Naive thymus-derived CD4-positive, alpha-beta T cell (primary cell): ENCODE data around the gene HENMT1. TPM values are rescaled to one million over a fixed set of nuclear protein-coding genes. Genes with fewer than 3 reads are reported as not detected.
A peak's percentile ranks its signal among the peaks of the same experiment; 100 is the strongest.

Experiments
- ATAC-seq: fragments of 150-1000 bp; cut with Tn5 transposase; 2 replicates; pipeline ENCODE4 v1.10.0; 2021; ENCODE audit warnings: mild to moderate bottlenecking, moderate library complexity
- CTCF ChIA-PET: fragments of 350-600 bp; sonication (Branson Sonifier 250); formaldehyde crosslinking; loops from one replicate; lab custom pipeline; 2021; ENCODE audit warnings: antibody characterized with exemption; lab: Charles Lee
- POLR2A ChIA-PET: fragments of 350-600 bp; sonication (Branson Sonifier 250); formaldehyde crosslinking; loops from one replicate; lab custom pipeline; 2021; ENCODE audit warnings: antibody characterized with exemption, inconsistent platforms; lab: Charles Lee
- DNase-seq, 9 donors: peaks; one replicate each; pipeline versions ENCODE4 v3.0.0 to v3.0.0-alpha.2; 2020 to 2022; ENCODE audit warnings: mixed read lengths in 1 of 9
- H3K27ac ChIP-seq: one replicate; pipeline ENCODE4 v1.7.0; 2013; ENCODE audit warnings: mild to moderate bottlenecking, low read depth, low read length, moderate library complexity
- H3K27me3 ChIP-seq, 2 donors: one replicate each; pipeline ENCODE4 v1.7.0; 2013; ENCODE audit warnings: low read length in 2 of 2, mild to moderate bottlenecking in 2 of 2, moderate library complexity in 2 of 2; ENCODE audit not compliant: control insufficient read depth in 2 of 2, insufficient read depth in 2 of 2
- H3K36me3 ChIP-seq, 3 experiments: 1 replicate in 2 of 3; 2 replicates in 1 of 3; pipeline ENCODE4 v1.7.0; 2013; ENCODE audit warnings: low read length in 3 of 3, mild to moderate bottlenecking in 3 of 3, moderate library complexity in 1 of 3; ENCODE audit not compliant: insufficient read depth in 3 of 3, control insufficient read depth in 2 of 3
- H3K4me1 ChIP-seq, 2 donors: one replicate each; pipeline ENCODE4 v1.7.0; 2013; ENCODE audit warnings: low read length in 2 of 2, mild to moderate bottlenecking in 2 of 2, moderate library complexity in 1 of 2; ENCODE audit not compliant: control insufficient read depth in 2 of 2, insufficient read depth in 2 of 2
- H3K4me3 ChIP-seq: 2 replicates; pipeline ENCODE4 v1.7.0; 2013; ENCODE audit warnings: mild to moderate bottlenecking, low read length
- H3K9me3 ChIP-seq, 3 experiments: 1 replicate in 2 of 3; 2 replicates in 1 of 3; pipeline ENCODE4 v1.7.0; 2013; ENCODE audit warnings: low read length in 3 of 3; ENCODE audit not compliant: control insufficient read depth in 2 of 3
- H3K27ac Mint-ChIP-seq, 9 donors: one replicate each; pipeline ENCODE4 v1.8.0; 2020 to 2022; ENCODE audit warnings: mixed read lengths in 9 of 9, mild to moderate bottlenecking in 8 of 9, moderate library complexity in 5 of 9, inconsistent platforms in 2 of 9
- H3K27me3 Mint-ChIP-seq, 5 donors: one replicate each; pipeline ENCODE4 v1.8.0; 2021 to 2022; ENCODE audit warnings: mixed read lengths in 5 of 5, mild to moderate bottlenecking in 1 of 5
- H3K36me3 Mint-ChIP-seq, 5 donors: one replicate each; pipeline ENCODE4 v1.8.0; 2020 to 2022; ENCODE audit warnings: mixed read lengths in 5 of 5, mild to moderate bottlenecking in 3 of 5, inconsistent platforms in 1 of 5
- H3K4me1 Mint-ChIP-seq, 7 donors: one replicate each; pipeline ENCODE4 v1.8.0; 2020 to 2022; ENCODE audit warnings: mixed read lengths in 7 of 7, mild to moderate bottlenecking in 3 of 7, inconsistent platforms in 1 of 7
- H3K4me3 Mint-ChIP-seq, 10 donors: one replicate each; pipeline ENCODE4 v1.8.0; 2020 to 2022; ENCODE audit warnings: mild to moderate bottlenecking in 10 of 10, mixed read lengths in 10 of 10, moderate library complexity in 6 of 10, inconsistent platforms in 2 of 10
- H3K9me3 Mint-ChIP-seq, 11 donors: one replicate each; pipeline ENCODE4 v1.8.0; 2020 to 2022; ENCODE audit warnings: mixed read lengths in 11 of 11, mild to moderate bottlenecking in 4 of 11, inconsistent platforms in 1 of 11, moderate library complexity in 1 of 11
- intact Hi-C, 2 donors: fragments of 100-400 bp; cut with micrococcal nuclease; formaldehyde crosslinking; loops; one replicate each; pipeline ENCODE4 v1.15.1; 2023
- polyA plus RNA-seq, 2 donors: library from polyadenylated mRNA; unstranded; fragments of 300-500 nt; fragmentation: Illumina TruSeq; gene quantifications; one replicate each; pipeline ENCODE4 v1.2.3, GENCODE V29; 2021
- total RNA-seq, 6 experiments: library from RNA in 5 of 6; stranded (reverse) in 5 of 6; gene quantifications; 1 replicate in 5 of 6; 2 replicates in 1 of 6; pipeline ENCODE4 v1.2.3 and lab custom pipeline; 2021 to 2026

Gene HENMT1
- total and polyA plus RNA-seq, 7 experiments from 2014 or later = 5.8 to 22.2 (median 13.8) TPM

DNA sequence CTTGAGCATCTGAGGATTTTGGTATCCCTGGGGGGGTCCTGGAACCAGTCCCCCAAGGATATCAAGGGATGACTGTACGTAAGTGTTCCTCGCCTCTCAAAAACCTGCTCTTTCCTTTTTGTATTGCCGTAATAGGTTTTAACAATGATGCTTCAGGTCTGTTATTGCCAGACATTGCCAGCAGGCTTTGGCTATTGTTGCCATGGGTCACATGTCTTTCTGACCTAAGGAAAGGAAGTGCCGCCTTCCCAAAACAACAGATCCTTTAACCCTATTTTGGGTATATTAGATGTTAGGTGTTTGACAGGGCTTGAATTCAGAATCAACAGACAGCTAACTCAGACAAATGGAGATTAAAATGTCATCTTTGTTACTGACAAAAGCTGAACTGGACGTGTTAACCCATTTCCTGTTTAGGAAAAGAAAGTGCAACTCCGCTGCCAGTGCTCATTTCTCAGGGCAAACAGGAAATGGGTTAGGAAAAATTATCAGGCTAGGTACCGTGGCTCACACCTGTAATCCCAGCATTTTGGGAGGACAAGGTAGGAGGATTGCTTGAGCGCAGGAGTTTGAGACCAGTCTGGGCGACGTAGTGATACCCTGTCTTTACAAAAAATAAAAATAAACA, 18.8 kb upstream of the HENMT1 start:
- peaks cover 0 to 4% (median 0%) of the 10 kb centered on the region in 5 donors for H3K27me3 Mint-ChIP-seq
- H3K36me3 Mint-ChIP-seq = peaks cover 0 to 2% (median 0%) of the 10 kb centered on the region in 5 donors
- intact Hi-C loops = no loop called here
- H3K27me3 ChIP-seq = no peaks in the 10 kb centered on the region
- CTCF ChIA-PET = no interaction called here
- ATAC-seq (no peak), DNase-seq (no peak)
- H3K4me3 ChIP-seq = no peak overlapping the region
- H3K27ac ChIP-seq = no peak overlapping the region
- POLR2A ChIA-PET = interaction anchor here (2.3 kb wide), 1 partner anchor 17 kb away, joined by 6 read pairs; no protein-coding TSS in a partner anchor
- peak overlapping the region in 1 of 9 donors; percentile 57 for H3K27ac Mint-ChIP-seq
- H3K36me3 ChIP-seq = no peaks in the 10 kb centered on the region
- H3K9me3 Mint-ChIP-seq = no peaks in the 10 kb centered on the region
- peak overlapping the region in 5 of 10 donors; percentile 16 to 26 (median 25) for H3K4me3 Mint-ChIP-seq
- no peaks in the 10 kb centered on the region for H3K9me3 ChIP-seq
- peaks cover 6% of the 10 kb centered on the region in 2 donors for H3K4me1 ChIP-seq
- H3K4me1 Mint-ChIP-seq = peaks cover 4 to 13% (median 7%) of the 10 kb centered on the region in 7 donors

DNA sequence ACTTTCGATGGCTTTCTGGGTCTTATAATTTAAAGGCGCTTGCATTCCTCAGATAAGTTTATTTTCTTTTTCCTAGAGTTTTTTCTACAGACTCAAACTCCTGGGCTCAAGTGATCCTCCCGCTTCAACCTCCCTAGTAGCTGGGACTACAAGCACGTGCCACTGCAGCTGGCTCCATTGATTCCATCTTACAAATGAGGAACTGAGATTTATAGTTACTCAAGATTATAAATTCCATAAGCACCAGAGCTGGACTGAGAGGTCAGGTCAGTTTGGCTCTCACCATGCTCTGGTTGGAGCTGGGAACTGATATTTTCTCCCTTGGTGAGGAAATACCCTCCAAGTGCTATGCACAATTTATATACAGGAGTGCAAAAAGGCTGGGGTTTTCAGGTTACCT, 17.8 kb upstream of the HENMT1 start:
- Mint-ChIP-seq H3K4me3 (no peak overlapping the region), H3K9me3 (no peaks in the 10 kb centered on the region), H3K27me3 (peaks cover 0 to 2% (median 0%) of the 10 kb centered on the region in 5 donors), H3K36me3 (peaks cover 0 to 6% (median 0%) of the 10 kb centered on the region in 5 donors), H3K4me1 (peaks cover 4 to 13% (median 7%) of the 10 kb centered on the region in 7 donors), H3K27ac (peak overlapping the region in 1 of 9 donors; percentile 42)
- Histone ChIP-seq H3K4me1 (peaks cover 6% of the 10 kb centered on the region in 2 donors), H3K36me3 (no peaks in the 10 kb centered on the region), H3K27ac (no peak overlapping the region), H3K27me3 (no peaks in the 10 kb centered on the region), H3K9me3 (no peaks in the 10 kb centered on the region), H3K4me3 (no peak overlapping the region)
- ATAC-seq (no peak), DNase-seq (no peak)
- intact Hi-C loops = no loop called here
- ChIA-PET CTCF (no interaction called here), POLR2A (interaction anchor here (0.9 to 1.5 kb wide), 2 partner anchors 14 to 17 kb away, joined by 3 to 8 read pairs; partner anchors contain the start of gene PRPF38B)

DNA sequence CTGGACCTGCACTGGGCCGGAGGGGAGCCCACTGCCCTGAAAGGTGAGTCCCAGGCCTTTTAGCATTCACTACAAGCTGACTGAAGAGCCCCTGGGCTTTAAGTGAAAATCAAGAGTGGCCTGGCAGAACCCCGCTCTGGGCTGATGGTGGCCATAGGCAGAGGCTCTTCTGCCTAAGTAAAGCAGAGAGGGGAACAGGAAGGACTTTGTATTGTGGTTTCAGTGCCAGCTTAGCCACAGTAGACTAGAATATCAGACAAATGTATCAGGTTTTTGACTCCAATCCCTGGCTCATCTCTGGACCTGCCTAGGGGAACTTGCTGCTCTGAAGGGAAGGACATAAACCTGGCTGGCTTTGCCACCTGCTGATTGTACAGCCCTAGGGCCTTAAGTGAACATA, 10.2 kb upstream of the HENMT1 start:
- H3K36me3 ChIP-seq = no peaks in the 10 kb centered on the region
- Mint-ChIP-seq H3K27me3 (peaks cover 3 to 16% (median 9%) of the 10 kb centered on the region in 5 donors), H3K27ac (no peak overlapping the region), H3K9me3 (no peaks in the 10 kb centered on the region), H3K4me1 (peaks cover 0 to 11% (median 0%) of the 10 kb centered on the region in 7 donors), H3K4me3 (no peak overlapping the region), H3K36me3 (peaks cover 0 to 6% (median 1%) of the 10 kb centered on the region in 5 donors)
- H3K4me3 ChIP-seq = no peak overlapping the region
- no peaks in the 10 kb centered on the region for H3K27me3 ChIP-seq
- intact Hi-C loops = no loop called here
- no peaks in the 10 kb centered on the region for H3K4me1 ChIP-seq
- ChIA-PET CTCF (no interaction called here), POLR2A (interaction anchor here (2.2 kb wide), 1 partner anchor 21 kb away, joined by 9 read pairs; the partner anchor contains the start of gene PRPF38B)
- H3K9me3 ChIP-seq = no peaks in the 10 kb centered on the region
- H3K27ac ChIP-seq = no peak overlapping the region
- DNase-seq (no peak), ATAC-seq (no peak)

DNA sequence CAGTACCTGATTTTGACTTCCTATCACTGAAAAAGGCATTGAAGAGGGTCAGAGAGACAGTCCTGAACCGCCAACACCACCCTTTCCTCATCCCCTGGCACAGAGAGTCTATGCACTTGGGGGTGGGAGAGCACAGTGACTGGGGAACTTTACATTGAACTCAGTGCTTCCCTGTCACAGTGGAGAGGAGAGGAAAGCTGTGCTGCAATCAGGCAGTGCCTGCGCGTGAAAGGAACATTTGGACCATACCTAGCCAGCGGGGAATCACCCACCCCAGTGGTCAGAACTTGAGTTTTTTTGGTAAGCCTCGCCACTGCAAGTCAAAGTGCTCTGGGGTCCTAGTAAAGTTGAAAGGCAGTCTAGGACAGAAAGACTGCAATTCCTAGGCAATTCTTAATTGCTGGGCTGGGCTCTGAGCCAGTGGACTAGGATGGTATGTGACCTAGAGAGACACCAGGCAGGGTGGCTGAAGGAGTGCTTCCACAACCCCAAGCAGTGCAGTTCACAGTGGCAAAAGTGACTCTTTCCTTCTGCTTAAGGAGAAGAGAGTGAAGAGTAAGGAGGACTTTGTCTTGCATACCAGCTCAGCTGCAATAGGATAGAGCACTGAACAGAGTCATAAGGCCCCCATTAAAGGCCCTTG, 9.4 kb upstream of the HENMT1 start:
- CTCF ChIA-PET = no interaction called here
- Histone ChIP-seq H3K27ac (no peak overlapping the region), H3K36me3 (no peaks in the 10 kb centered on the region), H3K4me1 (no peaks in the 10 kb centered on the region), H3K27me3 (no peaks in the 10 kb centered on the region), H3K9me3 (no peaks in the 10 kb centered on the region), H3K4me3 (no peak overlapping the region)
- ATAC-seq = no peak
- intact Hi-C loops = no loop called here
- Mint-ChIP-seq H3K4me1 (peaks cover 0 to 11% (median 0%) of the 10 kb centered on the region in 7 donors), H3K36me3 (peaks cover 0 to 11% (median 1%) of the 10 kb centered on the region in 5 donors), H3K4me3 (no peak overlapping the region), H3K9me3 (no peaks in the 10 kb centered on the region), H3K27me3 (peaks cover 3 to 16% (median 9%) of the 10 kb centered on the region in 5 donors), H3K27ac (peak overlapping the region in 1 of 9 donors; percentile 31)
- DNase-seq = no peak
- POLR2A ChIA-PET = interaction anchor here (0.6 to 2.2 kb wide), 2 partner anchors 22 to 756 kb away, joined by 3 to 9 read pairs; partner anchors contain the start of genes PRPF38B and PSMA5

DNA sequence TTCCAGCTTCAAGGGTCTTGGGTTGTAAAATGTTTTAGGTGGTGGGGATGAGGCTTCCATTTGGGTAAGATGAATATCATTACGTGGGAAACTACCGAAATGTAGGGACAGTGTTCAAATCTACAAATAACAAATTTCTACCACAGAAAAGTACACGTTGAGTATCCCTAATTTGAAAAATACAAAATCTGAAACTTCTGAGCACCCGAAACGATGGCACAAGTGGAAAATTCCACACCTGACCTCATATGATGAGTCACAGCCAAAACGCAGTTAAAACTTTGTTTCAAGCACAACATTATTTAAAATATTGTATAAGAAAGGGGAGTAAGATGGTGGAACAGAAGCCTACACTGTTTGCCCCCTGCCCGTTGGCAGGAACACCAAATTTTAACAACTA, 8.8 kb upstream of the HENMT1 start:
- Mint-ChIP-seq H3K27me3 (peaks cover 3 to 16% (median 9%) of the 10 kb centered on the region in 5 donors), H3K27ac (peak overlapping the region in 1 of 9 donors; percentile 31), H3K4me1 (peaks cover 0 to 11% (median 0%) of the 10 kb centered on the region in 7 donors), H3K9me3 (no peaks in the 10 kb centered on the region), H3K36me3 (peaks cover 0 to 9% (median 1%) of the 10 kb centered on the region in 5 donors), H3K4me3 (no peak overlapping the region)
- no peaks in the 10 kb centered on the region for H3K36me3 ChIP-seq
- intact Hi-C loops = no loop called here
- no peaks in the 10 kb centered on the region for H3K9me3 ChIP-seq
- no peak for DNase-seq
- H3K27me3 ChIP-seq = no peaks in the 10 kb centered on the region
- no peak overlapping the region for H3K4me3 ChIP-seq
- H3K27ac ChIP-seq = no peak overlapping the region
- POLR2A ChIA-PET = interaction anchor here (0.6 to 2.2 kb wide), 4 partner anchors 22 to 757 kb away, joined by 3 to 9 read pairs (median 6); partner anchors contain the start of genes PRPF38B and PSMA5
- no peaks in the 10 kb centered on the region for H3K4me1 ChIP-seq
- CTCF ChIA-PET = no interaction called here
- no peak for ATAC-seq

DNA sequence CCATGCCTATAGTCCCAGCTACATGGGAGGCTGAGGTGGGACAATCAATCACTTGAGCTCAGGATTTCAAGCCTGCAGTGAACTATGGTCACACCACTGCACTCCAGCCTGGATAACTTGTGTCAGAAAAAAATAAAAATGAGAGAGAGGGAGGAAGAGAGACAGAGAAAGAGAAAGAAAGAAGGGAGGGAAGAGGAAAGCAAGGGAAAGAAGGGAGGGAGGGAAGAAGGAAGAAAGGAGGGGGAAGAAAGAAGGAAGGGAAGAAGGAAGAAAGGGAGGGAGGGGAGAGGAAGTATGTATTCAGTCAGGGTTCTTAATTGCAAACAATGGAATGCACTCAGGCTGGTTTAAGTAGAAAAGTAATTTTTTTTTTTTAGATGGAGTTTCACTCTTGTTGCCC, 7.9 kb upstream of the HENMT1 start:
- Mint-ChIP-seq H3K9me3 (no peaks in the 10 kb centered on the region), H3K4me1 (peaks cover 0 to 11% (median 3%) of the 10 kb centered on the region in 7 donors), H3K27ac (no peak overlapping the region), H3K4me3 (no peak overlapping the region), H3K36me3 (peaks cover 0 to 5% (median 1%) of the 10 kb centered on the region in 5 donors), H3K27me3 (peaks cover 3 to 16% (median 9%) of the 10 kb centered on the region in 5 donors)
- no peak overlapping the region for H3K4me3 ChIP-seq
- ATAC-seq = no peak
- ChIA-PET POLR2A (interaction anchor here (2.1 kb wide), 1 partner anchor 24 kb away, joined by 9 read pairs; the partner anchor contains the start of gene PRPF38B), CTCF (interaction anchor here (0.7 to 1.2 kb wide), 2 partner anchors 20 to 41 kb away, joined by 3 to 5 read pairs; no protein-coding TSS in a partner anchor)
- H3K4me1 ChIP-seq = no peaks in the 10 kb centered on the region
- no peaks in the 10 kb centered on the region for H3K9me3 ChIP-seq
- intact Hi-C loops = no loop called here
- H3K36me3 ChIP-seq = no peaks in the 10 kb centered on the region
- DNase-seq = no peak
- no peaks in the 10 kb centered on the region for H3K27me3 ChIP-seq
- H3K27ac ChIP-seq = no peak overlapping the region
